Ishikawa (cell line): ENCODE measurements around the gene PPM1B.

Experiments
- CEBPB ChIP-seq: IDR thresholded peaks from 2 replicates; pipeline ENCODE4 v1.6.1; 2012
- CREB1 ChIP-seq: IDR thresholded peaks from 2 replicates; pipeline ENCODE4 v1.6.1; 2012; ENCODE audit warnings: low read depth
- EGR1 ChIP-seq: IDR thresholded peaks from 2 replicates; pipeline ENCODE4 v1.6.1; 2012
- EP300 ChIP-seq: IDR thresholded peaks from 2 replicates; pipeline ENCODE4 v1.6.1; 2012; ENCODE audit warnings: borderline replicate concordance
- FOXM1 ChIP-seq: IDR thresholded peaks from 2 replicates; pipeline ENCODE4 v1.6.1; 2012; ENCODE audit warnings: low read depth, borderline replicate concordance
- MAX ChIP-seq: IDR thresholded peaks from 2 replicates; pipeline ENCODE4 v1.6.1; 2012
- NFIC ChIP-seq: IDR thresholded peaks from 2 replicates; pipeline ENCODE4 v1.6.1; 2012
- RAD21 ChIP-seq: IDR thresholded peaks from 2 replicates; pipeline ENCODE4 v1.6.1; 2012; ENCODE audit warnings: low read depth
- REST ChIP-seq: IDR thresholded peaks from 2 replicates; pipeline ENCODE4 v1.6.1; 2012; ENCODE audit warnings: low read depth, mild to moderate bottlenecking
- TCF12 ChIP-seq: IDR thresholded peaks from 2 replicates; pipeline ENCODE4 v1.6.1; 2012; ENCODE audit warnings: low read depth
- USF1 ChIP-seq: IDR thresholded peaks from 2 replicates; pipeline ENCODE4 v1.6.1; 2012
- YY1 ChIP-seq: IDR thresholded peaks from 2 replicates; pipeline ENCODE4 v1.6.1; 2012; ENCODE audit warnings: low read depth
- ZBTB7A ChIP-seq: IDR thresholded peaks from 2 replicates; pipeline ENCODE4 v1.6.1; 2012; ENCODE audit warnings: low read depth

Gene PPM1B

GRCh38 chr2:44155666-44156446 lies 12.8 kb upstream of the PPM1B start:
- TF ChIP-seq CEBPB, result no peak
- no peak for TF ChIP-seq USF1
- TF ChIP-seq FOXM1, result no peak
- no peak for TF ChIP-seq EGR1
- no peak for TF ChIP-seq ZBTB7A
- no peak for TF ChIP-seq MAX
- no peak for TF ChIP-seq TCF12
- no peak for TF ChIP-seq REST
- no peak for TF ChIP-seq EP300
- TF ChIP-seq RAD21, result no peak

GRCh38 chr2:44163777-44164176 lies 4.9 kb upstream of the PPM1B start:
- TF ChIP-seq CEBPB, result no peak
- no peak for TF ChIP-seq NFIC
- TF ChIP-seq MAX, result no peak
- TF ChIP-seq RAD21, result no peak
- no peak for TF ChIP-seq TCF12
- TF ChIP-seq YY1, result no peak
- no peak for TF ChIP-seq EGR1
- no peak for TF ChIP-seq REST
- TF ChIP-seq ZBTB7A, result no peak

- TF ChIP-seq USF1, result 0 out of 2 replicates have a peak, but pooled peaks have one; percentile 13
- no peak for TF ChIP-seq YY1
Measured at GRCh38 chr2:44164617-44165016, 4.1 kb upstream of the PPM1B start.

GRCh38 chr2:44166096-44166495 lies 2.6 kb upstream of the PPM1B start:
- no peak for TF ChIP-seq REST
- no peak for TF ChIP-seq CREB1
- no peak for TF ChIP-seq USF1
- TF ChIP-seq EP300, result no peak
- TF ChIP-seq CEBPB, result no peak
- no peak for TF ChIP-seq ZBTB7A
- TF ChIP-seq EGR1, result no peak

- no peak for TF ChIP-seq EP300
- TF ChIP-seq EGR1, result 0 out of 2 replicates have a peak, but pooled peaks have one; percentile 6
Measured at GRCh38 chr2:44167311-44167907, 1.3 kb upstream of the PPM1B start.
